ENCODE data around the gene SHANK2.

DNA sequence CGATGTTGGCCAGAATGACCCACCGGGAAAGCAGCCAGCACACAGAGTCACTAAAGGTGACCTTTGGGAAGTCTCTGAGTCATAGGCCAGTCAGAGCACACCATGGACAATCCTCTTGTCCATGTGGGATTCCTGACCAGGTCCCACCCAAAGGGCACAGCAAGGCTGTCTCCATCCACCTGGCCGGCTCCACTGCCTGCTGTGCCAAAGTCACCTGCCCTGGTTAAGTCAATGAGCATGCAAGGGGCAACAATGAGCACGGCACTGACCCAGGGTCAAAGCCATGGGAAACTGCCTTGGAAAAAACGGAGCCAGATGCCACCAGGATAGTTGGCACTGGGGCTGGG is 49.8 kb downstream of the SHANK2 start:
- TF ChIP-seq CTCF (conservative IDR thresholded peaks at IDR 0.05; ENCODE audit: low read length): no peak
- no peak for TF ChIP-seq EZH2phosphoT487 (IDR thresholded peaks at IDR 0.05; ENCODE audit: borderline replicate concordance)
